Activated CD8-positive, alpha-beta memory T cell treated with anti-CD3 and anti-CD28 coated beads, Interleukin-2, amount 50 U/mL, for 4 hours (primary cell): Measurements from ENCODE around the gene TSPAN15.
"Not testable (repeated sequence)": the region's sequence is repeated elsewhere in the genome, so short reads cannot be mapped to it uniquely, and the experiment has no call there.

Experiments
- DNase-seq: peaks from one replicate; pipeline ENCODE4 v3.0.0-alpha.2; 2020

Gene TSPAN15

DNA sequence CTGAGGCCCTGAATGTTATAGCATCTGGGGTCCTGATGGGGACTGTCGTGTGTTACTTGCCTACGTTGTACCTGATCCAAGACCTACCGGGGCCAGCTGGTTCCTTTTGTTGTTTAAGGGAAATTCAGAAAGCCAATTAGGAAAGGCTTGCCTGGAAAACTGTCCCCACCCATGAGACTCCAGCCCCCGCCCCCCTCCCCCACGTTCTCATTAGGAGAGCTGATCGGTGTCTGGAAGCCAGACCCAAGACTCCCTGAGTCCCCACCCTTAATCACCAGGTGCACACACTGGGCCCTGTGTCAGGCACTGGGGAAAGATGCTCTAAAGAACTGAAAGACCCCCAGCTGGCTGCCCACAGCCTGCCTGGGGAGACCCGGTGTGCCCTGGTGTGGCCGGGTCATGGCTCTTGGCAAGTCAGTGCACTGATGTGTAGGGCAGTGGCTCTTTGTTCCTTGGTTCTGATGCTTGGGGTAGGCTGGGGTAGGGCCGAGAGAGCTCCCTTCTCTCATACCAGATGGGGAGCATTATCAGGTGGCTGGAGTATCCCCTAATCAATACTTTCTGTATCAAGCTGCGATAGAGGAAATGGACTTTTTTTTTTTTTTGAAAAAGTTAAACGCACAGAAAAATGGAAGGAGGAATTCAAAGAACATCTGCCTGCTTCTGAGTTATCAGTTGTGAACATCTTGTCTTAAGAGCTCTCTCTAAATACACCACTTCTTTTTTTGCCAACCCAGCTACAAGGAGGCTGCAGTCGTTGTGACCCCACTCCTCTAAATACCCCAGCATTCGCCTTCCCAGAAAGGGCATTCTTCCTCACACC, 16.9 kb downstream of the TSPAN15 start:
- DNase-seq: no peak

DNA sequence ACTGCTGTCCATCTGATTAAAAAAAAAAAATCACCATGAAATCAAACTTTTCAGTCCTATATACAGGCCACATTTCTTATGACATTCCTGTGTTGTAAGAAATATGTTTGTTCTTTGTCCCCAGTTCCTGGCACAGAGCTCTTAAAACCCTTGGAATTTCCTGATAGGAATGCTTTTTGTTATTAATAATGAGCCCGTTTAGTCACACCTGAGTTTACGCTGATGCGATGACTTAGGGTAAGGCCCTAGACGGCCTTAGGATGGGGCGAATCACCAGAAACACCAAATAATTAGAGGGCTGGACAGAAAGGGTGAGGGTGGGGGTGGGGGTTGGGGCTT, 17.5 kb downstream of the TSPAN15 start:
- DNase-seq: no peak

DNA sequence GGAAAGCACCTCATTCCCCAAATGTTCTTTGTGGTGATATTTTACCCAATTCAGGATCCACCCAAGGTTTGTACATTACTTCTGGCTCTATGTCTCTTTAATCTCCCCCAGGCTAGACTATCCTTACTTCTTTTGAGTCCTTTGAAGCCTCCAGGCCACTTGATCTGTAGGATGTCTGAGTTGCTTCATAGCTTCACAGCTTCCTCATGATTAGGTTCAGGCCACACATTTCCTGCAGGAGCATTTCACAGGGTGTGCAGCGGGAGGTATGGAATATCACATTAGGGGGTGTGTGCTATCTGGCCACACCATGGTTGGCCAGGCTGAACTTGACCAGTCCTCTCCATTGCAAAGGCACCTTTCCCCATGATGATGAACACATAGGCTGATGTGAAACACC, 18.7 kb downstream of the TSPAN15 start:
- no peak for DNase-seq

DNA sequence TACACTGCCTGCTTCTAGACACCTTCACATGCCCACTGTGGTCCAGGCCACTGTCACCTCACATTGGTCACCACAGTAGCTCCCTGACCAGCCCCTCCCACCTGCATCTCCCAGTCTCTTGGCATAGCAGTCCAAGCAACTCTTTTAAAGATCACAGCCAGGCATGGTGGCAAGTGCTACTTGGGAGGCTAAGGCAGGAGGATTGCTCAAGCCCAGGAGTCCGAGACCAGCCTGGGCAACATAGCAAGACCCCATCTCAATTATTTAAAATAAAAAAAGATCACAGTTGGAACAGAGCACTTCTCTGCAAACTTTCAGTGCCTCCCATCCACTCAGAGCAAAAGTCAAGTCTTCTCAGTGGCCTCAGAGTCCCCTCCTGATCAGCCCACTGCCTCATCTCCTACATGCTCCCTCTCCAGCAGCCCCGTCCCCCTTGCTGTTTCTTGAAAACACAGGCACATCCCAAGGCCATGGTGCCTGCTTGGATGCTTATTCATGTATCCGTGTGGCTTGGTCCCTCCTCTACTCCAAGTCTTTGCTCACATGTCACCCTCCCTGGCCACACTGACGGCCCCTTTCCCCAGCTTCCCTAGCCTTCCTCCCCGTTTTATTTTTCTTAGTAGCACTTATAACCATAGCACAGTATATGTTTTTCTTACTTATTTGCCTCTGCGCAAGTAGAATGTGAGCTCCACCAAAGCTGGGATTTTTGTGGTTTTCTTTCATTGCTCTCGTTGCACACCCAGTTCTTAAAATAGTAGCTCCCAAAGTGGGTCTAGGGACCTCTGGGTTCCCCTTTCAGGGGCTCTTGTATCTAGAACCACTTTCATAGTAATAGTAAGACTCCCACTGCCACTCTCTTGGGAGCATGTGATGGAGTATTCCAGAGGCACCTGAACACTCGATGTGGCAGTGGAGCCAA, 19.5 kb downstream of the TSPAN15 start:
- DNase-seq: no peak

DNA sequence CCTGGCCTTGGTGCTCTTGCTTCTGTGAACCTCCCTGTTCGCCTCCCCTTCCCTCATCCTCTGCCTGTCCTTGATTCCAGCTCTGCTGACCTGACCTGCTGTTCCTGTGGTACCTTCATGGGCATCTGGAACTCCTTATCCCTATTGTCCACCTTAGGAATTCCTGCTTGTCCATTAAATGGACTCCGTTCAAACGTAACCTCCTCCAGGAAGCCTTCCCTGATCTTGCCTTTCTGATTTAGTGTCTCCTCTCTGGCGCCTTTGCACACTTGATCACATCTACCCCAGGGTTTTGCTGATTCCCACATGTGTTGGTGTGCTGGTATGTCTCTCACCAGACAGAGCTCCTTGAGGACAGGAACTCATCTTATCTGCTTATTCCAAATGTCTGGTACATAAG, 20.9 kb downstream of the TSPAN15 start:
- DNase-seq: no peak

DNA sequence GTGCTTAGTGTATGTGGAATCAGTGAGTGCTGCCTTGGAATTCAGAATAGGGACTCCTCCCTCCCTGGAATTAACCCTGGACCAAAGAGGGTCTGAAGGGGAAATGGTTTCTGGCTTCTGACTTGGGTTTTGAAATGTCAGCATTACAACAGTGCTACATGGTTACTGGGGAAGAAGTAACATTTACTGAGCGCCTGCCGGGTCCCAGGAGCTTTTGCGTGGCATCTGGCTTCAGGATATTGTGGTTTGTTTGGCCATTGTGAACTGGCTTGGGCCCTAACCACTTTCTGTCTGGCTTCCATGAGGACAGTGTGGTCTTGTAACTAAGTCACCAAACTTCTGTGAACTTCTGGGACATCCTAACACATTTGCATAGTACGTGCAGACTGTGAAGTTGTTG, 21.3 kb downstream of the TSPAN15 start:
- DNase-seq: no peak

DNA sequence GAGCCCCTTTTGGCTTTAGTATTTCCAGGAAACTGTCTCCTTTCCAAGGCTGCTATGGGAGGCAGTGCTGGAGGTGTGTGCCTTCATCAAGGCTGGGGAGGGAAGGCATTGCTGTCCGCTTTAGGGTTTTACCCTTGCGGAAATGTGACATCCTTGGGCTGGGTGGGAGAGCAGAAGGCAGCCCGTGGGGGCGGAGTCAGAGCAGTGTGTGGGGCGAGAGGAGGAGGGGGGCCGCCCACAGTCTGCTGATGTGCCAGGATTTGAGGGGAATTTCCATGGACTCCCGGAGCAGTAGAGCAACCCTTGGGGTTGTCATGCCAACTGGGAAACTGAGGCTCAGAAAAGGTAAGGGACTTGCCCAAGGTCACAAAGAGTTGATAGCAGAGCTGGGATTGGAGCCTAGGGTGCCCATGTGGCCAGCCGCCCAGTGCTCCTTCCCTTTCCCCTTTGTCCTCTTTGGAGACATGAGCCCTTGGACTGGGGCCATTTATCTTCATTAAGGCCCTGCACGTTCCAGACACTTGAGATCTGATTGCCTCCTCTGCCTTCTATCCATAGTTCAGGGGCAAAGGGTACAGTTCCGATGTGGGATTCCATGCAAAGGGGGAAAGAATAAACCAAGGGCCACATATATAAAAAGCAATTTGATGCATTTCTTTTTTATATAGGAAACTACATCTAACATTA, 22.2 kb downstream of the TSPAN15 start:
- DNase-seq: no peak

DNA sequence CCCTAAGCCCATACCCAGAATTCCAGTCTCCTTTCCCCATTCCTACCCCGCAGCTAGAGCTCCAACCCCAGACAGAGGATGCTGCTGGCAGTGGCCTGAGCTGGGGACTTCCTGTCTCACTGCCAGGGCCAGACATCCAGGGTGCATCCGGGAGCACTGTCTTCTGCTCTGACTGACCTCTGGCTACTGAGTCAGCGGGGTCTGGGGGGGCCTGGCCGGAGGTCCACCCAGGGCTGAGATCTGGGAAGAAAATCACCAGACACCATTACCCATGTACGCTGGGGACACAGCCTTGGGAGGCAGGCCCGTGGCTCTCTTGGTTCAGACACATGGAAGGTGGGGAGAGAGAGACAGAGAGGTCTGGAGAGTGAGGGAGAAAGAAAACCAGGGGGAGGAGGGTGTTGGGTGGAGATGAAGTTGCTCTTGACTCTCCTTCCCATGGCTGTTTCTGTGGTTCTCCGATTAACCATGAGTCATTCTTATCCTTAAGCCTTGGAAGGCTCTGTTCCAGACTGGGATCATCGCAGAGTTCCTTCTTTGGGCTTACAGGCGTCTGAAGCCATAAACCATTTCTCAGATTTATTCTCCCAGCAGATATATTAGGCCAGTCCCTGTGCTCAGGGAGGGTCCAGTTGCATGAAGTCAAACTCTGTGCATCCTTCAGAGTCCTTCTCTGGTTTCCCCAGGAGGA, 23.6 kb downstream of the TSPAN15 start:
- no peak for DNase-seq

DNA sequence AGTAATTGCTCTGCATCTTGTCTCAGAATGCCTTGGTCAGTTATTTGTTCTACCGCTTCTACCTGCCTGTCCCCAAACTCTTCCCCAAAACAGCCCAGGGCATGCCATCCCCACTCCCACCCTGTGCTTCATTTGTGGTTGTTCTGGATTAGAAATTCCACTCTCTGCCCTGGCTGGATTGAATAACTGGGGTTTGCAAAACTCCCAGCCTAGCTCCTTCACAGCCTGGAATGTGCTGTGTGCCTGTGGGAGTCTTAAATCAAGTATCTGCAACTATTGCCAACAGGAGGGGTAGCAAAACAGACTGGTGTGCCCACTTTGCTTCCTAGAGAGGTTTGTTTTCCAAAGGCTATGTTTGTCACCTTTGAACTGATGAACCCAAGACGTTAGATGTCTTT, 24.2 kb downstream of the TSPAN15 start:
- no peak for DNase-seq

DNA sequence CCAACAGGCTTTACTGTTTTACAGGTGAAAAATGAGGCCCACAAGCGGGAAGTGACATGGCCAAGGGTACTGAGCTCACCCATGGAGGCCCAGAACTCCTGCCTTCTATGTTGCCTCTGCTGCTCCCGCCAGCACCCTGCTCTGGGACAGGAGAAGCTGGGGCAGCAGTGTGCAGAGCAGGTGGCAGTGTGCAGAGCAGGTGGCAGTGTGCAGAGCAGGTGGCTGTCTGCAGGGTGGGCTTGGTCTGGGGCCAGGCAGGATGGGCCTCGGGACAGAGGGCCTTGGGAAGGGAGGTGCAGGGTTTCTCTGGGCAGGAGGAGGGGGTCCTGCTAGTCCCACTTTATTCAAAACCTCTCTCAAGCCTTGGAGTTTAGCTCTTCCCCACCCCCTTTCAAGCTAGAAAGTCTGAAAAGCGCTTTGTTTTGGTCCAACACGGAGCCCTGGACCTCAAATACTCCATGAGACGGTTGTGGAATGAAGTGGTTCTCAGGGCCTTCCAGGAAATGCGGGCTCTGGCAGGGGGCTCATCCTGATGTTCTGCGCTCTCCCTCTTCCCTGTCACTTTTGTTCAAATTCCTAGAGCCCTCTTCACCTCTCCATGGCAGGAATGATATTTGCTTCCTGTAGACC, 26.8 kb downstream of the TSPAN15 start:
- DNase-seq: no peak

DNA sequence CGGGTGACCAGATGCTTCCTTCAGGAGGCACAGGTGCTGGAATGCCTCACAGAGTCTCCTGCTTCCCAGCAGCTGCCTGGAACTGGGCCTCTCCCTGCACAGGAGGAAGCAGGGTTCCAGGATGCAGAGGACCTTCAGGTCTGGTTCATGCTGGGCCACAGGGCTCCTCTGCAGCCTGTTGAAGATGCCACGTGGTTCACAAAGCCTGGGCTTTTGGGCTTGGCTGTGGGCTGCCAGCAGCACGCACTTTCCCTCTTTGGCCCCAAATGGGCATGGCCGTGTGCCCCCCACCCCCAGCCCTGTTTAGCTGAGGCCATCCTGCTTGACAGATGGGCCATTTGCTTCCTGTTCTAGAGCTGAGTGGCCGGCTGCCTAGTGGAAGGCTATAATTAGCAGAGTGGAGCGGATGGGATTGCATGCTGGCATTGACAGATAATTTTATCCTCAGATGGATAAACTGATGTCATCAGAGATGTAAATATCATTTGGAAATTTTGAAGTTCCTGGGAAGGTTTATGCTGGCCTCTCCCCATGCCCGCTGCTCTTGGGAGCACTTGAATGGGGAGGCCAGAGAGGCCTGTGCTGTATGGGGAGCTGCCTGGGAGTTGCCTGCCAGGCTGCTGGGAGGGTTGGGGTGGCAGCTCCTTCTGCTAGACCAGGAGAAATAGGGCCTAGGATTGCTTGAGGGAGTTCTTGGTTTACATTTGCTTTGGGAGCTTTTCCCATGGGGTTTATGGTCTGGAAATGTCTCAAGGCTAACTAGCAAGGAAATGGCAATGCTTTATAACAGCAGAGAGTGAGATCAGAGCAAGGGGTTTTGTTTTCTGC, 28.2 kb downstream of the TSPAN15 start:
- no peak for DNase-seq

DNA sequence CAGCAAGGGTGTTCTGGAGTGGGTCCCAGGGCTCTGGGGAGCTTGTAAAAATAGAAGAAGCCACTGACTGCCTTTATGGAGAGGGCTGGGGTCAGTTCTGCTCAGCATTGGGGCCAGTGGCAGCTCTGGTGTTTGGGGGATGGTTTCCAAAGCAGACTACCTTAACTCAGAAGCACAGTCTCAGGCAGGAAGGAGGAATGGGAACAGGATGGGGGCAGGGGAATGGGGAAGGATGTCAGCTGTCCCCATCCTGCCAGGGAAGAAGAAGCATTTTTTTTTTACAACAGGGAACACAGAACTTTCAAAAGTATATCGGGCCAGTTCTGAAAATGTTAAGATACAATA, 28.8 kb downstream of the TSPAN15 start:
- DNase-seq: no peak

DNA sequence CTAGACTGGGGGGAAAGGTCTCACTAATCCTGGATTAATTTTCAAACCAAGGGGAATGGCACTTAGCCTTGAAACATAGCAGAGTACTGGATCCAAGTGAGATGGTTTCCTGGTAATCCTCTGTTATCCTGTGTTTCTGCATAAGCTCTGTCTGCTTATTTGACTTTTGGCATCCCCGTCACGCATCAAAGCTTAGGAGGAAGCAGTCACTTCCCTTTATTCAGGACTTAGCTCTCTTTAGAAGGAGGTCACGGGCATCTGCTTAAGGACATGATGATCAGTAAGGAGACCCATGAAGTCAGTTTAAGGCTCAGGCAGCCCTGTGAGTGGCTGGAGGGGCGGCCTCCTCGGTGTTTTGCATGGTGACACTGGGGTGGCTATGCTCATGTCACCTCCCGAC, 30.0 kb downstream of the TSPAN15 start:
- DNase-seq: no peak

DNA sequence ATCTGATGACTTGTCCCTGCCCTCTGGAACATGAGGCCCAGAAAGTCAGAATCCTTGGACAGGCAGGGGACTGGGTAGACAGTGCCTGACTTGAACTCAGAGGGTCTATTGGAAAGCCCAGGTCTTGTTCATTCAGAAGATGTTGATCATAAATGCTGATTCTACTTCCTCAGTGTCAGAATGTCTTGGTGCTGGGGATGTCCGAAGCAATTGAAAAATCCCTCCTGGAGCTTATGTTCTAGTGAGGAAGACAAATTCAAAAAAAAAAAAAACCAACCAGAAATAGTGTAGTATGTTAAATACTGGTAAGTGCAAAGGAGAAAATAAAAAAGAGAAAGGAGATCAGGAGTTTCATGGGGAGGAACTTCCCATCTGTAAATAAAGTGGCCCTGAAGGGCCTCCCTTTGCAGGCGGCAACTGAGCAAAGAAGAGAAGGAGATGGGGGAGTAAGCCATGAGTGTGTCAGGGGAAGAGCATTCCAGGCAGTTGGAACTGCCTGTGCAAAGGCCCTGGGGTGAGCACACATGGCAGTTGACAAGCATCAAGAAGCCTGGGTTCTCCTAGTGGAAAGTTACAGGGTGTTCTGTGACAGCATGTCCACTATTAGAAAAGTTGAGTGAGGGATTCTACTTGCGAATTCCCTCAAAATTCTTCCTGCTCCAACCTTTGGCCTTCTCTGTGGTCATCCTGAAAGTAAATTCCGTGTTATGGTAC, 30.7 kb downstream of the TSPAN15 start:
- DNase-seq: no peak

DNA sequence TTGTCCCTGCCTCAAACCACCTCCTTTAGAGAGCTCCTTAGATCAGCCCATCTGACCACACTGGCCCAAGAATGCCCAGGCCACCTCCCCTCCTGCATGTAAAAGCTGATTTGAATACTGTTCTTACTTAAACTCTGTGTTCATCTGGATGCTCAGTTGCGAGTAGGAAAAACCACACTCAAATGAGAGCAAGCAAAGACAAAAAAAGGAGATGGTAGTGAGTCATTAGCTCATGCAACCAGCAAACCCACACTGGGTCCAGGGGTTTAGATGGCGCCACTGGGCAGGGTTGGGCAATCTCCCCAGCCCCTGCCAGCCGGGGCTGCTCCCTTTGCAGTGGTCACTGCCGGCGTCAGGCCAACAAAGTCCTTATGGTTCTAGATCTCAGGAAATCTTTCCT, 32.7 kb downstream of the TSPAN15 start:
- no peak for DNase-seq

DNA sequence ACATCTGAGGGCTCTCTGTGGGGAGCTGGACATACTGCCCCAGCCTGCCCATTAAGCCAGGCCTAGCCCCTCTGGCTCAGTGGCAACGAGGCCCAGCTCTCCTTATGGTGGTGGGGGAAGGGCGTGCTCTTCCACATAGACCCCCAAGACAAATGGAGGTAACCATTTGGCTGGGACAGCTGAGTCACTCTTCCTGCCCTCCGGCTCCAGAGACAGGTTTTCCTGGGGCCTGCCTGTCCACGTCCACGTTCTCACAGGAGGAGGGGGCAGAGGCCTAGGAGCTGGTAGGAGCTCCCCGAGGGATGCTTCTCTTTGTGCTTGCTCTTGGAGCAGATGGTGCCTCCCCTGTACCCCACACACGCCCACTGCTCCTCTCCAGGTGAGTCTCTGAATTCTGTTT, 33.5 kb downstream of the TSPAN15 start:
- DNase-seq: no peak

DNA sequence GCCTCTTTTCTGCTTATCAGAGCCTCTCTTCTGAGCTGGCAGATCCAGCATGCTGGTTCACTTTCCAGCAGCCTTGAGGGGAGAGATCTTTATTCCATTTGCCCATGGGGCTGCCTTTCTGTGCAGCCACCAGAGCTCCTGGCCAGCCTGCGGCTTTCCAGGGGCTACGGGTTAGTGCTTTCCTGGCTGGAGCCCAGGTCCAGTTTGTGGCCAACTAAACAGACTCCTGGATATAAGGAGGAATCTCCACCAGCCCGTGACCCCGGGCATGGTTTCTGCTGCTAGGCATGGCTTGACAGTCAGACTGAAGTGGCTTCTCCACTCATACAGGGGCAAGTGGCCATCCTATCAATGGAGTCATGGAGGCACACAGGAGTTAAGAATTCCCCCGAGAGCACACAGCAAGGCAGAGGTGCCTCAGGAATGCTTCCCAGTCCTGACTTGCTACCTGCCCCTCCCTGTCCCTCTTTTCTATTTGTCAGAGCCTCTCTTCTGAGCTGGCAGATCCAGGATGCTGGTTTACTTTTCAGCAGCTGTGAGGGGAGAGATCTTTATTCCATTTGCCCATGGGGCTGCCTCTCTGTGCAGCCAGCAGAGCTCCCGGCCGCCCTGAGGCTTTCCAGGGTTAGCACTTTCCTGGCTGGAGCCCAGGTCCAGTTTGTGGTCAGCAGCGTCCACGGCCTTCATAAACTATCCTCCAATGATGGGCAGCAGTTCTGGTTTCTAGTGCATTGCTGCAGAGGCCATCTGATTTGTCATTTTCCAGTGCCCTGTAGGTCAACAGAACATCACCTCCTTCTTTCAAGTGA, 35.9 kb downstream of the TSPAN15 start:
- DNase-seq: no peak

DNA sequence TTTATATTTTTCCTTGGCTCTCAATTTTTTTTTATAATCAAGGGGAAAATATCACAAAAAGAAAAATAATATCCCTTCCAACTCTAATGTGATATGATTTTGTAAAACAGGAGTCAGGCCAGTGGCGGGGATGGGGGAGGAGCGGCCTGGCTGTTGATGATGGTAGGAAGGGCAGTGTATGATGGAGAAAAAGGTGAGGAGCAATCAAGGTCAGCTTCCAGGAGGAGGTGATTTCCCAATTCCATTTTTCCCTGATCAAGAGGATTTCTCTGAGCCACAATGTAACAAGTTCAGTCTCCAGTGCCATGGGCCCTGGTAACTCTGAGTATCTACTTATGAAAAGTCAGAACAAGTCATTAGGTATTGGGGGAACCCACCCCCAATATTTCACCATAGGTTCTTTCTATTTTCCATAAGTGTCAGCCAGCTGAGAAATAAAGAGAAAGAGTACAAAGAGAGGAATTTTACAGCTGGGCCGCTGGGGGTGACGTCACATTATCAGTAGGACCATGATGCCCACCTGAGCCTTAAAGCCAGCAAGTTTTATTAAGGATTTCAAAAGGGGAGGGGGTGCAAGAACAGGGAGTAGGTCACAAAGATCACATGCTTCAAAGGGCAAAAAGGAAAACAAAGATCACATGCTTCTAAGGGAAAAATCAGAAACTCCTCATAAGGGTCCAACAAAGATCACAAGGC, 37.0 kb downstream of the TSPAN15 start:
- not testable (repeated sequence) for DNase-seq

DNA sequence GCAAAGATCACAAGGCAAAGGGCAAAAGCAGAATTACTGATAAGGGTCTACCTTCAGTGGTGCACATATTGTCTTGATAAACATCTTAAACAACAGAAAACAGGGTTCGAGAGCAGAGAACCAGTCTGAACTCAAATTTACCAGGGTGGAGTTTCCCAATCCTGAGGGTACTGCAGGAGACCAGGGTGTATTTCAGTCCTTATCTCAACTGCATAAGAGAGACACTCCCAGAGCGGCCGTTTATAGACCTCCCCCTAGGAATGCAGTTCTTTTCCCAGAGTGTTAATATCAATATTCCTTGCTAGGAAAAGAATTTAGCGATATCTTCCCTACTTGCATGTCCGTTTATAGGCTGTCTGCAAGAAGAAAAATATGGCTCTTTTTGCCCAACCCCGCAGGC, 37.6 kb downstream of the TSPAN15 start:
- not testable (repeated sequence) for DNase-seq
